GM19463 (cell line): Measurements from ENCODE around the gene PREX1.
A peak's percentile ranks its signal among the peaks of the same experiment; 100 is the strongest.

Experiments
- ATAC-seq: cut with Tn5 transposase; IDR thresholded peaks from one replicate; pipeline ENCODE4 v1.9.1; 2021; ENCODE audit warnings: mild to moderate bottlenecking, moderate library complexity; ENCODE audit not compliant: unreplicated experiment

The PREX1 gene

GRCh38 chr20:48738094-48738398 is 89.8 kb downstream of the PREX1 start:
- ATAC-seq, result no peak

DNA sequence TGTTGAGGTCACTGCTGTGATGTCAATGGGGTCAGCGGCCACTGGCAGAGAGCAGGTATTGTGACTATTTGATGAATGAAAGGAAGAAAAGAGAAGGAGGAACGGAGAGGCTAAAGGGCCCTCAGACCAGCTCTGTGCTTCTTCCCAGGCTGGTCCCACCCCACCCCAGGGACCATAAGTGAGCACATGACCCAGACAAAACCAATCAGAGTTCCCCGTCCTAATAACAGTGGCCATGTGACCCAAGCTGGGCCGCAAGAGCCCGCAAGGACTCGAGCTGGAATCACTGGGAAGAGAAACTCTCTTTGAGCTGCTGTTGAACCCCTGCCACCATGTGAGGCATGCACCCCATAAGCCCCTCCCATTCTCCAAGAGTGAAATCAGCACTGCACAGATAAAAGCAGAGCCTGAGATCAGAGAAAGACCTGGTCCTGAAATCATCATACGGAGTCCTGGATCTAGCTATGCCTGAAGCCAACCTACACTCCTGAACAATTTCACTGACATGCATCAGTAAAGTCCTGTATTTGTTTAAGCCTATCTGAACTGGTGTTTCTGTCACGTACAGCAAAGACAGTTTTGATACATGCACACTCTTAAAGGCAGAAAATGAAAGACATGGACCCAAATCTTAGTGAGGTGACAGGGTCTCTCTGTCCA is 90.2 kb downstream of the PREX1 start:
- ATAC-seq, result no peak

DNA sequence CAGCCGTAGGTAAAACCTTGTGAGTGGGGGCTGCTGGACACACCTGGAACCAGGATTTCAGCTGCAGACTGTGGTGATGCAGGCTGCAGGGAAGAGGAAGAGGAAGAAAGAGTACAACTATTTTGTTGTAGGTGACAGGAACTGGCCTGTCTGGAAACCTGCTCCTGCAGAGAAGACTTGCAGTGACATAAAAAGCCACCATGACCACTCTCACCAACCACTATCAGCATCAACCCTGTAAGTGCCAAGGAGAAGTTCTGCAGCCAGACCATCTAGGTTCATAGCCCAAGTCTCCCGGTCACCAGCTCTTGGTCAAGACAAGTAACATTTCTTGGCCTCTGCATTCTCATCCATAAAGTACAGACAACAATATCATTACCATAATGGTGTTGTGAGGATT is 91.2 kb downstream of the PREX1 start:
- no peak for ATAC-seq

DNA sequence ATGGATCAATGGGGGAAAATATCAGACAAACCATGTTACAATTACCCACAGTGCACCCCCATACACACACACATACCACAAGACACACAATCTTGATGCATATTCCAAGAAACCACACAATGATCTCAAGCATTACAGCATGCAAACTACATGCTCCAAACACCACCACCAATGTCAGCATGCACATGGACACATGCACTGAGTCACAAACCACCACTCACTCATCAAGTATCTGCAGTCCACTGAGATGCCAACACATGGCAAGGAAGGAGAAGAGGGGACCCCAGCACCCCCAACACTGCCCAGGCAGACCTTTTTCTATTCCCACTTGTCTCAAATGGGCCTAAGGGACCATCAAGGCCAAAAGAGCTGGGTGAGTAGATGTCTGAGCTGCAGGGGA is 91.6 kb downstream of the PREX1 start:
- no peak for ATAC-seq

GRCh38 chr20:48735112-48735511 is 92.7 kb downstream of the PREX1 start:
- ATAC-seq, result no peak

GRCh38 chr20:48734104-48734749 is 93.6 kb downstream of the PREX1 start:
- ATAC-seq, result no peak

DNA sequence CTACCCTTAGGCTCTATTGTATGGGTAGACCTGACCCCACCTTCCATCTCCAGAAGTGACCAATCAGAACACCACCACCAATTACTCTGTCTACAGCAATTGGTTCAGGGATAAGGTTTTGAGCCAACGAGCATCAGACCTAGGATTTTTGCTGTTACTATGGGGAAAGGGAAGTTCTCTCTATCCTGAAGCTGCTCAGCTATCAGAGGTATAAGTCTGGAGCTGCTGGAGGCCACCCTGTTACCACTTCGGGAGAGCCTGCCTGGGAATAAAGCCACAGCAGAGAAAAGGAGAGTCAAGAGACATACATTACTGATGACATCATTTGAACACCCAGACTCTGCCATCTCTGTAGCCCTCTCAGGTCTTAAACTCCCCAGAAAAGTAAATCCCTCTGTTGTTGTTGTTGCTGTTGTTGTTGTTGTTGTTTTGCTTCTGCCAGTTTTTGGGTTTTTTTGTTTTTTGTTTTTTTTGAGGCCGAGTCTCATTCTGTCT is 94.5 kb downstream of the PREX1 start:
- no peak for ATAC-seq

- no peak for ATAC-seq
Measured at GRCh38 chr20:48732081-48732829, 95.5 kb downstream of the PREX1 start.

DNA sequence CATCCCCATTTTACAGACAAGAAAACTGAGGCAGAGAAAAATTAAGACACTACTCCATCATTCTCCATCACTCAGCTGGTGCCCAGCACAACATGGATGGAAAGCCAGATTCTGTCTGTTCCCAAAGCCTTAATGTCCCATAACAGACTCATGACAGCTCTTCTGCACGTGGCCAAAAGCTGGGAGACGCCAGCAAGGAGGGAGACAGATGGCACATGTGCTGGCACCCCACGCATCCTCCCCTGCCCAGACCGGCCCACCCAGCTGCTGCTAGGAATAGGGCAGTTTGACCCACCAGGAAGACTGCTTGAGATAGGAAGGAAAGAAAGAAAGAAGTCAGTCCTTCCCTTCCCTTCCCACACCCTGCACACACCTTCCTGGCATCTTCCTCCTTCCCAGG is 96.3 kb downstream of the PREX1 start:
- no peak for ATAC-seq

GRCh38 chr20:48730977-48731376 is 96.8 kb downstream of the PREX1 start:
- ATAC-seq, result no peak

GRCh38 chr20:48729538-48729937 is 98.3 kb downstream of the PREX1 start:
- ATAC-seq, result no peak

DNA sequence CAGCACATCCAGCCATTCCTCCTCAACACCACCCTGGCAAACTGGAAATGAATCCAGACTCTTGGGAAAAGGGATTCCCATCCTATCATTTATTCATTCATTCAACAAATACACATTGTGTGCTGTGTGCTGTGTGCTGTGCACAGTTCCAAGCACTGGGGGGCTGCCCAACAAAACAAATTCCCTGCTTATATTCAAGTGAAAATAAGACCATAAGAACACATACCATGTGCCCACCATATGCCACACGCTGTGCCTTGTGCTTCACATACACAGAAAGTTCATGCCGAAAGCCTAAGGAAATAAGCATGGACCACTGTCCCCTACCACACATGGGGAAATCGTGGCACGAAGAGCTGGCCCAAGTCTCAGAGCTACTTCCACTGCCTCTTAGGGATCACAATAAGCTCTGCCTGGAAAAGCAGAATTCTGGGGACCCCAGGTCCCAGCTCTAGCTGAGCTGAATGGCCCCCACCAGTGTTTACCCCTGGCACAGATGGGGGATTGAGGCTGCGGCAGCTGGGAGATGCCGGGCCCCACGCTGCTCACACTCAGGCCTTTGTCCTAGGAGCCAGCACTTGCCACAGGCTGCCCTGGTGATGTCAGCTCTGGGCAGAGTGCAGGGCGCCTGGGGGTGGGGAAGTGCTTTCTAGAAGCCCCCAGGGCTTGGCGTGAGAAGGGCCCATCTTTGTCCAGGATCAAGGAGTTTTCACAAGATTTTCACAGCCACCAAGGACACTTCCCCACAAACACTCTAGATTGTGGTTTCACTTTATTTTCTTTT is 99.6 kb downstream of the PREX1 start:
- ATAC-seq, result no peak

DNA sequence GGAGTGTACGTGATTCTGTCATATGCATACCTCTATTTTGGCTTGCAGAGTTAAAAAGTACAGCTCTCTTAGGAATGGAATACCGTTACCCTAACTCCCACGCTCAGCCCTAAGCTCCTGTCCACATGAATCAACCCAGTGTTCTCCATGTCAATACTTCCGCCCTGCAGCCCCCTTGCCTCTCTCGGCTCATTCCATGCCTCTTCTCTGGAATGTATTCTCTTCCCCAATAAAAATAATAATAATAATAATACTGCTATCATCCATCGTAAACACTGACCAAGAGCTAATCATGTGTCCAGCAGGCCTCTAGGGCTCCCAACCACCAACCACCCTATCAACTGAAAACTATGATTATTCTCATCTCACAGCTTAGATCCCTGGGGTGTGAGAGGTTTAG is 100.6 kb downstream of the PREX1 start:
- no peak for ATAC-seq

- no peak for ATAC-seq
Measured at GRCh38 chr20:48725555-48725991, 102.2 kb downstream of the PREX1 start.

DNA sequence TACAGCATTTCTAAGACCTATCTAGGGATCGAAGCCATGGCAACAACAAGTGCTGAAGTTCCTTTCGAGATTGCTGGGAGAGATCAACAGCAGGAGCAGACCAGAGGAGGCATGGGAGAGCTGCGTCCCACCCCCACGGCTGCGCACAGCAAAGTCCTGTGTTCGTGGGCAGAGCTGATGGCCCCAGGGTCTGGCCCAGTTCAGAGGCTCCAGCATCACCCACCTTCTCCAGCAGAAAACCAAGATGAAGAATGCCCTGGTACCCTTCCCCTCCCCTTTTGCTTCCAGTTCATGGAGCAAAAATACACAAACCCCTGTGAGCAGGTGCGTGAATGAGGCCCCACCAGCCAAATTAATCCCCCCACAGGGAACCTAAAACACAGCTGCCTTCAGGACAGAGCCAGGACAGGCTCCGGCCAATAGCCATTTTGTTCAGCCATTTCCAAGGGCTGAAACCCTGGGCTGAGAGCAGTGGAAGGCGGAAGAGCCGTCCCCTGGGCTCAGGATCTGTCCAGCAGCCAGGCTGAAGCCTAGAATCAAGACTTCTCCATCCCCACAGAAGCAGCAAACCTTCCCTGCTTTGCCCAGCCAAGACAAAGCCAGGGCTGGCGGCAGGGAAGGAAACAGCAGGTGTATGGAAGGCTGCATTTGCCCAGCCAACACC is 102.8 kb downstream of the PREX1 start:
- no peak for ATAC-seq

DNA sequence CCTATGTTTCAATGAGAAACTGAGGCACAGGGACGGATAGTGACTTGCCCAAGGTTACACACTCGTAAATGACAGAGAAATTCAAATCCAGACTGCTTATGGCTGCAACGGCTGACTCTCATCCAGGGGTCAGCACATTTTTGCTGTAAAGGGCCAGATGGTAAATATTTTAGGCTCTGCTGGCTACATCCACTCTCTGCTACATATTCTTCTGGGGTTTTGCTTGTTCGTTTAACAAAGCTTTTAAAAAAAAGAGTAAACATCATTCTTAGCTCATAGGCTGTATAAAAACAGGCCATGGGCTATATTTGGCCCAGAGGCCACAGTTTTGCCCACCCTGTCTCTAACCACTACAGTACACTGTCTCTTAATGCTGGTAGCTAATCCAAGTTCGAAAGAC is 103.4 kb downstream of the PREX1 start:
- ATAC-seq, result no peak

DNA sequence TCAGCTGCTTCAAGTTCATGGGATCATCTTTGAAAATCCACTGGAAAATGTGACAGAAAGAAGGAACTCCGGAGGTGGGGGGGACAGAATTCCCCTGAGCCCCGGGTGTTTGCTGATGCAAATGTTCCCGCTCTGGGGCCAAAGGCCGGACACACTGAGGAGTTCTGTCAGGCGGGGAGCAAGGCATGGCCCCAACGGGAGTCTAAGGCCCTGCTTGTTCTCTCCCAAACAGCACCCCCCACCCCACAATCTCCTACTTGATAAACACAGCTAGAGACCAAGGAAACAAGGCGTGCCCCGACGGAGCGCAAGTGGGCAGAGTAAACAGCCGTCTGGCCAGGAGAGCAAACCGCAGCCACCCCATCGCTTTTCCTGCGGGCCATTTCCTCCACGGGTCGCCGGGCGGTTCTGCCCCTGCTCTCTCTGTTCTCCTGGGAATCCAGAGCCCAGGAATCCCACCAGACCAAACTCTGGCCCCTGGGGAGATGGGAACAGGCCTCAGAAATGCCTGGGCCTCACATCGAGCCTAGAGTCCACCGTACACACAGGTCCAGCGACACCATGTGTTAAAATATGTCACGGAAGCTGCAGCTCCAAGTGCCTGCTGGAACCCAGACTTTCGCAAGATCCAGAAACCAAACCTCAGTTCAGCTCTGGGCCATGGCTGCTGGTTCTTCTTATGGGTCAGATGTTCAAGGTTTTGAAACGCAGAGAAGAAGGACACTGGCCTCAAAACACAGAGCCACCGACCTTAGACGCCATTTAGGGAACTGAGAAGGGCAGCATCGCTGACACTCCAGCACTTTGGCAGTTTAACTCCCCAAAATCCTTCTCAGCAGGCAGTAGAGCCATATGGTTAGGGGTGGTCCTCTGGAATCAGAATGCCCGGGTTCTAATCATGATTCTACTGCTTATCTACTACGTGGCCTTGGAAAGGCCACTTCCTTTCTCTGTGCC is 104.2 kb downstream of the PREX1 start:
- no peak for ATAC-seq

DNA sequence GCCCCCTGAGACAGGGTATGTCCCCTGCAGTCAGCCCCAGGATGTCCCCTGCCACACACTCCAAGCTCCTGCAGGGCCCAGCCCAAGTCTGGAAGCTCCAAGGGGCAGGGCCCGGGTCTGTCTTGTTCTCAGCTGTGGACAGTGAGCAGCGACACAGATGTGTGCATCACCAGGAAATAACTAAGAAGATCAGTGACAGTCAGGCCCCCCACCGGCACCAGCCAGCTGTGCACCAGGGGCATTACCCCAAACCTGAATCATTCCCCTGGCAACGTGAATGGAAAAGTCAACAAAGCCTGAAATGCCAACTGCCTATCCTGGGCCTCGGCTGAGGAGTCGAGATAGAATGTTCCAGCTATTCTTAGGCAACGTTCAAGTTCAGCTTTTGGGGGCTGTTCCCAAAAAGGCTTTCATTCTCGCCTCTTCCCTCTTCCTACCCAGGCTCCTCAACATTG is 105.0 kb downstream of the PREX1 start:
- peak; percentile 40 for ATAC-seq

- ATAC-seq, result no peak
Measured at GRCh38 chr20:48722002-48722731, 105.6 kb downstream of the PREX1 start.
